ENCODE measurements around the gene SNAPC2.

Gene SNAPC2

DNA sequence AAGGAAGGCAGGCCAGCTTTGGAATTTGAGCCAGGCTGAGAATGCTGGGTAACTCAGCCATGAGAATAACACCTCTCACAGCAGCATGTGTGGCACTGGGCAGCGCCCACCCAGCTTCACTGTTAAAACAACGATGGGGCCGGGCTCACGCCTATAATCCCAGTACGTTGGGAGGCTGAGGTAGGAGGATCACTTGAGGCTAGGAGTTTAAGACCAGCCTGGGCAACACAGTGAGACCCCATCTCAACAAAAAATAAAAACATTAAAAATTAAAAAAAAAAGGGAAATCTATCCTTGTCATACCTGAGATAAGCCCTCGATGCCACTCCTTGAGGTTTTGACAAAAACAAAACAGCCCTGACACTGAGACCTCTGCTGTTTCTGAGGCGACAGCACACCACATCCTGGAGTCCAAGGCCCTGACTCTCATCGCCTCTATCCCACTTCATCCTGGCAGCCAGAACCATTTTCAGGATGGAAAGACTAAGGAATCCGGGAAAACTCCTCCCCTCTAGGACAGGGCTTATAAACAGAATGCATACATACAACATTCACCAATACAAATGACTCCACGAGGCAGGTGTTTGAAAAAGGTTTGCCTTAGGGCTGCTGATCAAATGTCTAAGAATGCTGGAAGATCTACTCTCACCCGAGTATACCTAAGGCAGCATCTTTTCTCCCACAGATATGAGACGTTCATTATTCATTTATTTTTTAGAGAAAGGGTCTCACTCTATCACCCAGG is 46.0 kb downstream of the SNAPC2 start:
- DNase-seq (ENCODE audit: low read depth in 4 of 4, low spot score in 1 of 4), result no peak

DNA sequence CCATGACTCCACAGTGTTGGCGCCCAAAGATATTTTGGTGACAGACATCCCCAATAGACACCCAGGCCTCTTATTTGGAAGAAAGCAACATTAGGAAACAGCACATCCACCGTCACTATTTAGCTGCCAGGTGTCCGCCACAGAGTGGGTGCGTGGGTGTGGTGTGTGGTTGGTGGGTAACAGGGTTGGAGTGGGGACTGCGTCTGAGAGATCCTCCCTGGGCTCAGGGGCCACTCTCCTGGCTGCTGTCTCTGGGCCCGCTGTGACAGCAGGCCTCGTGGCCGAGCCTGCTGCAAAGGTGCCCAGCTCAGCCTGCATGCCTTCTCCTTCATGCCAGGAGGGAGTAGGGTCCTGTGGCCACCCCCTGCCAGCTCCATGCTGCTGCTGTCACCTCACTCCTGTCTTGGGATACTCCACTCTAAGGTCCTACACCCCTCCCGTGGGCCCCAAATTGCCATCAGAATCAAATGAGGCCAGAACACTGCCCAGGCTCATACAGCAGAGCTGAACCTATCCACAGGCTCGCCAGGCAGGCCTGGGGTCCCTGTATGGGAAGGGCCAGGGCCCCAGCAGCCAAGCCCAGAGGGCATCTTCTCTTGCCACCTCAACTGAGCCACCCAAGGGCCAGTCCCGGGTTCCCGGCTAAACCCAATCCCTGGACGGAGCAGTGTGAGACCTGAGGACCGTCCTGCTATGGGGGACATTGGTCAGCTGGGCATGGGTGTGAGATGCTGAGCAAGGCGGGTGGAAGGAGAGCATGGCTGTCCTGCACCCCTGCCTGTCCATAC is 48.1 kb downstream of the SNAPC2 start:
- no peak for DNase-seq (ENCODE audit: low read depth in 4 of 4, low spot score in 1 of 4)

DNA sequence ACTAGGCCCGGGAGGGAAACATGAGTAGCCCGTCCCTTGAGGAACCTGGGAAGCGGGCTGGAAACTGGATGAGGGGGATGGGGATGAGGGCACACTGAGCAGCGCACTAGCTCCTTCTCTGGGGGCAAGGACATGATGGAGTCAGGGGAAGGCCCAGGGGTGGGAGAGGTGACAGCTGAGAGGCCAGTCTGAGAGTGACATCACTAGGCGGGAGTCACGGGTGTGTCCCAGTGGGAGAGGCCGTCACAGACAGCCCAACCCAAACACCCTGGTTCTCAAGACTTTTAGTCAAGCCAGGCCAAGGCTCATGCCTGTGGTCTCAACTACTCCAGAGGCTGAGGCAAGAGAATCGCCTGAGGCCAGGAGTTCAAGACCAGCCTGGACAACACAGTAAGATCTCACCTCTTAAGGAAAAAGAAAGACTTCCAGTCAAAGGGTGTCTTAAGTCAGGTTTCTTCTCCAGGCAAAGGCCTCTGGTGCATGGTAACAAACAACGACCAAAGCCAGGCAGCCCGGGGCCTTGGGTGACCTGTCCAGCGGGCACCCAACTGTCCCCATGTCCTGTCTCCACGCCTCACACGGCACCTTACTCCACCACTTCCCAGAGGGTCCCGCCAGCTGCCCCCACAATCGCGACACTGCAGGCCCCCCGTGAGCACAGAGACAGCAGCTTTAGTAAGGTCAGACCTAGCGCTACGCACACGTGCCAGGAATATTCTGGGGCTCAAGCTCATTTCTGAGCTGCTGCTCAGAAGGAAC is 48.8 kb downstream of the SNAPC2 start:
- DNase-seq (ENCODE audit: low read depth in 4 of 4, low spot score in 1 of 4), result no peak

DNA sequence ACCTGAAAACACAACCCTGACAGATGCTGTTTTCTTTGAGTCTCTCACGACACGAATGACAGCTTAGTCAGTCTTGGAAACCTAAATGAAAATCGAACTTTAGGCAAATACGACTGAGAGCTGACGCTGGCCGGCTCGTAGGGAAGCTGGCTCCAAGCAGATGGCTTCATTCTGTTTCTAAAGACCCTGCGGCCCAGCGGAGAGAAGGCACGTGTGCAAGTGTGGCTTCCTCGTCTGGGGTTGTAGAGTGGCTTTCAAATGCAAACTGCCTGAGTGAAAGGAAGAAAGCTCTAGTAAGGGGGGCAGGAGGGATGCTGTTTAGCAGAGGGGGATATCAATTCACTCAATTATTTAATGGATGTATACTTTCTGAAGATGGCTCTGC is 49.4 kb downstream of the SNAPC2 start:
- DNase-seq (ENCODE audit: low read depth in 4 of 4, low spot score in 1 of 4), result no peak

DNA sequence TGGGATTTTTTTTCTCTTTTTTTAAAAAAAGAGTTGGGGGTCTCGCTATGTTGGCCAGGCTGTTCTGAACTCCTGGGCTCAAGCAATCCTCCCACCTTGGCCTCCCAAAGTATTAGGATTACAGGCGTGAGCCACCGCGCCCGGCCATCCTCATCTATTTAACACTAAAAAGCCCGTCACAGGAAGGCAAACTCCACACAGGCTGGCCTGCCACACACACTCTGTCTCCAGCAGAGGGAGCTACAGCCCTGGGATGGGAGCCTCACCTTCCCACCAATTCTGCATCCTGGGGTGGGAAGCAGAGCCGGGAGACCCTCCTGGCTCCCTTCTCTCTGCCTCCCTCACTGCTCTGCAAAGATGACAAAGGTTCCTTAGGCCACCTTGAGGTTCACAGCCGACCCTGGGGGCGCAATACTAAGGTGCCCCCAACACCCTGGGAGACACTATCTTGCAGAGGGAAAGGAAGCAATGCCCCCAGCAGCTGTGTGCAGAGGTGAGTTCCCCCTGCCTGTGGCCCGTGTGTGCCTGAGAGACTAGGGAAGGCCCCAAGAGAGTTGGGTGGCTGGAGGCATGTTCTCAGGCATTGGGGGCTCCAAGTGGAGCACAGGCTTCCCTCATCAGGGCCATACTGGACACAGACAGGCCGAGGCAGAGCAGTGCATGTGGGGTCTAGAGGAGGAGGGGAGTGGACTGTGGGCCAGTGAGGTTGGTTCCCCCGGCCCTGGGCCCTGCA is 50.7 kb downstream of the SNAPC2 start:
- DNase-seq (ENCODE audit: low read depth in 4 of 4, low spot score in 1 of 4), result peak in 2 of 4 experiments; percentile 4 to 6

DNA sequence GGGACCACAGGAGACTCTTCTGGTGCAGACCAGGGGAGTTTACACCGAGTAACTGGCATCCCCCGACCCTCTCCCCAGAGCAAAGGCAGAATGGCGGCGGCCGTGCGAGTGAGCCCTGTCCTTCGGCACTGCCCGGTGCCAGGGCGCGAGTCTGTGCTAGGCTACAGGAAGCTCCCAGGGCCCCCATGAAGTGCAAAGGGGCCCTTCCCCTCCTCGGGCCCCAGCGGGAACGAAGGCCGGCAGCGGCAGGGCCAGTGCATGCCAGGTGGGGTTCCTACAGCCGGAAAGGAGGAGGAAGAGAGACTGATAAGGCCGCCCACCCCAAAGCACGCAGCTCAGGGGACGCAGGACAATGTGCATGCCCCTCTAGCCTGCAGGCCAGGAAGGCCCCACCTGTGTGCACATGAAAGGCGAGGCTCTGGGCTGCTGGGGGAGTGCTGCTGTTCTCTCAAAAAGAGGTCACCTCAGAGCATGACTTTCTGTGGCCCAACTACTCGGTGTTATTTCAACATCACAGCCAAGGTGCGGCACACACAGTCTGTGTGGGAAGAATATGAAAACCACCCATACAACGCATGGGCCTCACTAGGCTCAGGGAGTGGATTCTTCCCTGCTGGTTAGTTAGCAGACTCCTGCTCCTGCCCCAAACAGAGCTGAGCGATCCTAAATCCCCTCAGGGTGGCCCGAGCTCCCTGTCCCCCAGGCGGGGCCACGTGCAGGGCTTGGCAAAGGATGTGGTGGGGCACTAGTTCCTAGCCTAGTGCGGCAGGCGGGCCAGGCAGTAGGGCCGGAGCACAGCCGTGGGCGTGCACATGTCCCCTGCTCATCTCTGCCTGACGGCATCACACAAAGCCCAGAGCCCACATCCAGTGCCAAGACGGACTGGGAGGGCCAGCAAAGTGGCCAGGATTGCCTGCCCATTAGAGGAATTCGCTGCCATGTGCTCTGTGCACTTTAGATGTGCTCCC is 51.7 kb downstream of the SNAPC2 start:
- no peak for DNase-seq (ENCODE audit: low read depth in 4 of 4, low spot score in 1 of 4)
